HG03460 (cell line): ENCODE results near the gene ZNF433.
"Not testable (repeated sequence)": the region's sequence is repeated elsewhere in the genome, so short reads cannot be mapped to it uniquely, and the experiment has no call there.

Experiments used
- ATAC-seq: cut with Tn5 transposase; IDR thresholded peaks from one replicate; pipeline ENCODE4 v1.9.1; 2021; ENCODE audit not compliant: unreplicated experiment

ZNF433 gene

DNA sequence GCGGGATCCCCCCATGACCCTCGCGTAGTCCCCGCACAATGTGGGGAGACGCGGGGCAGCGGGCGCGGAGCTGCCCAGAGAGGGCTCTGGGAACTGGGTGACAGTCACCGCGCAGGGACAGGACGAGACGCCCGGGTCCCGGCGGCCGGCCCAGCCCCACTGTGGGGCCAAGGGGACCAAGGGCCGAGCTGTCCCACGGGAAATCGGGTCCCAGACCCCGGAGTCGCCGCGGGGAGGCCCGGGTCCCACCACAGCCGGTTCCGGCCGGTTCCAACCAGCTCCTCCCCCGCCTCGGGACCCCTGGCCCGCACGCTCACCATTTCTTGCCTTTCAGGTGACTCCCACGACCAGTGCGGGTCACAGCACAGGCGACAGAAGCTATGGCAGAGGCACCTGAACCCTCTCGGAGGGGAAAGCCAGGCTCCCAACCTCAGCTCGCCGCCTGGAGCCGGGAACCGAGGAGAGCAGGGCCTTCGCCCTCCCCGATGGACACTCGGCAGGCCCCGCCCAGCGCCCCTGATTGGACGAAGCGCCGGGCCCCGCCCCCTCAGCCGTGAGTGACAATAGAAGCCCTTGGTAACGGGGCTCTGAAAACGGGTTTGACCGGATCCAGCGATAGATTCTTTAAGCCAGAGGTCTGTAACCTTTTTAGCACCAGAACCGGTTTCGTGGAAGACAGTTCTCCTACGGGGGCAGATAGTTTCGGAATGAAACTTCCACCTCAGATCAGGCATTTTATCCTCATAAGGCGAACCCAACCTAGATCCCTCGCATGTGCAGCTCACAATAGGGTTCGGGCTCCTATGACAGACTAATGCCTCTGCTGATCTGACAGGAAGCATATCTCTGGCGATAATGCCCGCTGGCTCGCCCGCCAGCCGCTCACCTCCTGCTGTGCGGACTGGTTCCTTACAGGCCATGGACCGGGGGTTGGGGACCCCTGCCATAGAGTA lies at the start of gene ZNF433:
TSS of gene ZNF433 (minus strand) at position 460 of the 953 bp plus-strand sequence. CDS start at position 320, 140 bp downstream.
- ATAC-seq = peak; percentile 90

DNA sequence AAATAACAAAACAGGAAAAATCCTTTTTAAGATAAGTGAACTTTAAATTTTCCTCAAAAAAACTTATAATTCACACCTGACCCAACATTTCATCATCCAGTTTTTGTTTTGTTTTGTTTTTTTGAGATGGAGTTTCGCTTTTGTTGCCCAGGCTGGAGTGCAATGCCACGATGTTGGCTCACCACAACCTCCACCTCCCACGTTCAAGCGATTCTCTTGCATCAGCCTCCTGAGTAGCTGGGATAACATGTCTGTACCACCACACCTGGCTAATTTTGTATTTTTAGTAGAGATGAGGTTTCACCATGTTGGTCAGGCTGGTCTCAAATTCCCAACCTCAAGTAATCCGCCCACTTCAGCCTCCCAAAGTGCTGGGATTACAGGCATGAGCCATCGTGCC lies 47.9 kb upstream of the ZNF433 start:
- not testable (repeated sequence) for ATAC-seq

DNA sequence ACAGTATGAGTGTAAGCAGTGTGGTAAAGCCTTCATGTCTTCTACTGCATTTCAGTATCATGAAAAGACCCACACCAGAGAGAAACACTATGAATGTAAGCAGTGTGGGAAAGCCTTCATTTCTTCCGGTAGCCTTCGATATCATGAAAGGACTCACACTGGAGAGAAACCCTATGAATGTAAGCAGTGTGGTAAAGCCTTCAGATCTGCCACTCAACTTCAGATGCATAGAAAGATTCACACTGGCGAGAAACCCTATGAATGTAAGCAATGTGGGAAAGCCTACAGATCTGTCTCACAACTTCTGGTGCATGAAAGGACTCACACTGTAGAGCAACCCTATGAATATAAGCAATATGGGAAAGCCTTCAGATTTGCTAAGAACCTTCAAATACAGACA lies 41.9 kb upstream of the ZNF433 start:
- no peak for ATAC-seq

DNA sequence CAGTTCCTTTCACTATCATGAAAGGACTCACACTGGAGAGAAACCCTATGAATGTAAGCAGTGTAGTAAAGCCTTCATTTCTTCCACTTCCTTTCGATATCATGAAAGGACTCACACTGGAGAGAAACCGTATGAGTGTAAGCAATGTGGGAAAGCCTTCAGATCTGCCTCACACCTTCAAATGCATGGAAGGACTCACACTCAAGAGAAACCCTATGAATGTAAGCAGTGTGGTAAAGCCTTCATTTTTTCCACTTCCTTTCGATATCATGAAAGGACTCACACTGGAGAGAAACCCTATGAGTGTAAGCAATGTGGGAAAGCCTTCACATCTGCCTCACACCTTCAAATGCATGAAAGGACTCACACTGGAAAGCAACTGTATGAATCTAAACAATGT lies 40.9 kb upstream of the ZNF433 start:
- not testable (repeated sequence) for ATAC-seq

DNA sequence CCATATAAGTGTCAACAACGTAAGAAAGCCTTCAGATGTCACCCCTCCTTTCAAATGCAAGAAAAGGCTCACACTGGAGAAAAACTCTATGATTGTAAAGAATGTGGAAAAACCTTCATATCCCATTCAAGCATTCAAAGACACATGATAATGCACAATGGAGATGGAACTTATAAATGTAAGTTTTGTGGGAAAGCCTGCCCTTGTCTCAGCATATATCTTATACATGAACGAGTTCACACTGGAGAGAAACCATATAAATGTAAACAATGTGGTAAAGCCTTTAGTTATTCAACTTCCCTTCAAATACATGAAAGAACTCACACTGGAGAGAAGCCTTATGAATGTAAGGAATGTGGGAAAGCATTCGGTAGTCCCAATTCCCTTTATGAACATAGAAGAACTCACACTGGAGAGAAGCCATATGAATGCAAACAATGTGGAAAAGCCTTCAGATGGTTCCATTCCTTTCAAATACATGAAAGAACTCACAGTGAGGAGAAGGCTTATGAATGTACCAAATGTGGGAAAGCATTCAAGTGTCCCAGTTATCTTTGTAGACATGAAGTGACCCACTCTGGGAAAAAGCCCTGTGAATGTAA lies 40.2 kb upstream of the ZNF433 start:
- ATAC-seq = no peak

DNA sequence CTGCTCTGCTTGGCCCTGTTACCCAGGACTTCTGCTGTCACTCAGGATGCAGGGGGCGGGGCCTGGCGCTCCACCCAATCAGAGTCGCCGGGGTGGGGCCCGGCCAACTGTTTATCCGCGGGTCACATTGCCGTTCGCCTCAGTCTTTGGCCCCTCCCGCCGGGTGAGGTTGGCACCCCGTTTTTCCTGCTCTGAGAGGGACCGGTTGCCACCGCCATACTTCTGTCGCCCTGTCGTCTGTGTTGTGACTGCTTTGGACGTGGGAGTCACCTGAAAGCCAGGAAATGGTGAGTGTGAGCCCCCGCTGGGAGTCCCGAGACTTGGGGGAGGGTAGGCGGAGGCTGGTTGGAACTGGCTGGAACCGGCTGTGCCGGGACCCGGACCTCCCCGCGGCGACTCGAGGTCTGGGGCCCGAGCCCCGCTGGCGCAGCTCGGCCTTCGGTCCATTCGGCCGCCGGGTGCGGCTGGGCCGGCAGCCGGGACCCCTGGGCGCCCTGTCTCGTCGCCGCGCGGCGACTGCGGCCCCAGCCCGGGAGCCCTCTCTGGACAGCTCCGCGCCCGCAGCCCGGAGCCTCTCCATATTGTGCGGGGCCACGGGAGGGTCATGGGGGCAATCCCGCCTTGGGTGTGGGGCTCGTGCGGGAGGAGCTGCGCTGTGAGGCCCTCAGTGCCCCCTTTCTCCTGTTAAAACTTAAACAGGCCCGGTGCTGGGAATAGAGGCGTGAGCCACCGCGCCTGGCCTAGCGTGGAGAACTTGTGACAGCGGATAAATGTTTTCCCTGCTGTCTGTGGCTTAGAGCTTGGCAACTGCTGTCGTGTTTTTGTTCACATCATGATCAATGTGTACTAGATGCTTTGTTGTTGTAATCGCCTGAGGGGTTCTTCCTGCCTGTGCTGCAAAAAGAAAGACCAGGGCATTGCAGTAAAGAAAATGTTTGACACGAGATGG lies 29.4 kb upstream of the ZNF433 start, which contains the start of gene ZNF844:
TSS of gene ZNF844 (plus strand) at position 142 of the 949 bp plus-strand sequence. CDS start at position 285, 143 bp downstream.
- peak; percentile 81 for ATAC-seq

DNA sequence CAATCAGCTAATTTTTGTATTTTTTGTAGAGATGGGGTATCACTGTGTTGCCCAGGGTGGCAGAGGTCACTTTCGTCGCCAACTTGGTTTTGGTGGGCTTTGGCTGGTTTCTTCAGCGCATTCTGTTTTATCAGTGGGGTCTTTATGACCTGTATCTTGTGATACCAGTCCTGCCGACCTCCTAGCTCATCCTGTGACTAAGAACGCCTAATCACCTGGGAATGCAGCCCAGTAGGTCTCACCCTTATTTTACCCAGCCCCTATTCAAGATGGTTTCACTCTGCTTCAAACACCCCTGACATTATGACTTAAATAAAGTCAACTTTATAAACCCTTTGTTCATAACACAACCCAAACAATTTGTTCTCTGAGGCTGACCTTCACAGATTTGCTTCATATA lies 20.3 kb upstream of the ZNF433 start:
- no peak for ATAC-seq

DNA sequence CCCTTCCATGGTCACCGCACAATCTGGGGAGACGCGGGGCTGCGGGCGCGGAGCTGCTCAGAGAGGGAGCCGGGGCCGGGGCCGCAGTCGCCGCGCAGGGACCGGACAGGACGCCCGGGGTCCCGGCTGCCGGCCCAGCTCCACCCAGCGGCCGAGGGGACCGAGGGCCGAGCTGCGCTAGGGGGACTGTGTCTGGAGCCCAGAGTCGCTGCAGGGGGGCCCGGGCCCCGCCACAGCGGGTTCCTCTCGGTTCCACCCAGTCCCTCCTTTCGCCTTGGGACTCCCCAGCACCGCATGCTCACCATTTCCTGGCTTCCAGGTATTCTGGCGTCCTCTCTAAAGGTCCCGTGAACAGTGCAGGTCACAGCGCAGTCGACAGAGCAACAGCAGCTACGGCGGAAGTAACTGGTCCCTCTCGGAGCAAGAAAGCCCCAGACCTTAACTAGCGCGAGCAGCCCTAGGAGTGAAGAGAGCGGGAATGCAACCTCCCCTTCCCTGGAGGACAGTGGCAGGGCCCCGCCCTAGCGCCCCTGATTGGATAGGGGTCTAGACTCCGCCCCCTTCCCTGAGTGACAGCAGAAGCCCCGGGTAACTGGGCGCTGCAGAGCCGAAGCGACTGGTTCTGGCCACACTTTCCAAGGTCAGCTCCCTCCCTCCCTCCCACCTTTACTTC lies 17.2 kb upstream of the ZNF433 start, which contains the start of gene ZNF878:
TSS of gene ZNF878 (minus strand) at position 465 of the 673 bp plus-strand sequence. CDS start at position 305, 160 bp downstream.
- peak; percentile 73 for ATAC-seq

DNA sequence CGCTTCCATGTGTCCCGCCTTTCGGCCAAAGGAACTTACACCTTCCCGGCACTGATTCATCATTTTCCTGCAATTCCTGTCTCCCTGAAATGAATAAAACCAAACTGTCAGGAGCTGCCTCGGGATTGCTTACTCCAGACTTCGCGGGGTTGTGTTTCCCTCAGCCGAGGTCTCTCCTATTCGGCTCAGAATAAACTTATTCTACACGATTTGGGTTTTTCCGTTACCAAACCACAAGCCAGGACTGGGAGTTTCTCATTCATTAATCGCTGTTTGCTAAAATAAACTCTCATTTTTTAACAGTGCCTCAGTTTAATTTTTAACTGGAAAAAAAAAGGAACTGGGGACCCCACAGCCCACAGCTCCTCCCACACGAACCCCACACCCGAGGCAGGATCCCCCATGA lies 16.6 kb upstream of the ZNF433 start:
- peak; percentile 17 for ATAC-seq

DNA sequence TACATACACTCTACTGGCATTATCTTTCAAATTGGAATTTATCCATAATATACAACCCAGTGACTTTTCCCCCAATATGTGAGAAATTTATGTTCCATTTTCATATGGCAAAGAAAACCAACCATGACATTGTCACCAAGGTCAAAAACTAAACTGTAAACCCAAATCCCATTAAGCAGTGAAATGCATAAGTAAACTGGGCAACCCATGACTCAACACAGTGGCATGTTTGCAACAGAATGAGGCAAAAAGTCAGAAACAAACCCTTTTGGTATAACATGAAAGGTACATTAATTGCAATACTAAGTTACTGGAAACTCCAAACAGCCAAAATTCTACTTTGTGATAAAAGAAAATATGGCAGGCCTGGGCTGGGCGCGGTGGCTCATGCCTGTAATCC lies 12.4 kb upstream of the ZNF433 start:
- ATAC-seq = no peak

DNA sequence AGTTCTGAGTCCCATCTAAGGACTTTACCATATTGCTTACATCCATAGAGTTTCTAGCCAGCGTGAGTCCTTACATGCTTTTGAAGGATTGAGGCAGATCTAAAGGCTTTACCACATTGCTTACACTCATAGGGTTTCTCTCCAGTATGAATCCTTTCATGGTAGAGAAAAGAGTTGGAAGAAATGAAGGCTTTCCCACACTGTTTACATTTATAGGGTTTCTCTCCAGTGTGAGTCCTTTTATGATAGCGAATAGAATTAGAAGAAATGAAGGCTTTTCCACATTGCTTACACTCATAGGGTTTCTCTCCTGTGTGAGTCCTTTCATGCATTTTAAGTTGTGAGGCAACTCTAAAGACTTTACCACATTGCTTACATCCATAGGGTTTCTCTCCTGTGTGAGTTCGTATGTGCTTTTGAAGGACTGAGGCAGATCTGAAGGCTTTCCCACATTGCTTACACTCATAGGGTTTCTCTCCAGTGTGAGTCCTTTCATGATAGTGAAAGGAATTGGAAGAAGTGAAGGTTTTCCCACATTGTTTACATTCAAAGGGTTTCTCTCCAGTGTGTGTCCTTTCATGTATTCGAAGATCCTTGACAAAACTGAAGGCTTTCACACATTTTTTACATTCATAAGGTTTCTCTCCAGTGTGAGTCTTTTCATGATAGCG lies 8.4 kb upstream of the ZNF433 start:
- ATAC-seq = no peak

DNA sequence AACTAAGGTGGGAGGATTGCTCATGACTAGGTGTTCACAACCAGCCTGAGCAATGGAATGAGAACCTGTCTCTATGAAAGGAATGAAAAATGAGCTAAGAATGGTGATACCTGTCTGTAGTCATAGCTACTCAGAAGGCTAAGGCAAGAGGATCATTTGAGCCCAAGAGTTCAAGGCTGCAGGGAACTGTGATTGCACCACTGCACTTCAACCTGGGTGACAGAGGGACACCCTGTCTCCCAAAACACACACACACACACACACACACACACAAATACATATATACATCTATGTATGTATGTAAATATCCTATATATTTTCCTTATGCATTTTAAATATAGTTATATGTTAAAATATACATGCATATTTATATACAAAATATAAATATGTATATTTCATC lies 7.4 kb upstream of the ZNF433 start:
- no peak for ATAC-seq

DNA sequence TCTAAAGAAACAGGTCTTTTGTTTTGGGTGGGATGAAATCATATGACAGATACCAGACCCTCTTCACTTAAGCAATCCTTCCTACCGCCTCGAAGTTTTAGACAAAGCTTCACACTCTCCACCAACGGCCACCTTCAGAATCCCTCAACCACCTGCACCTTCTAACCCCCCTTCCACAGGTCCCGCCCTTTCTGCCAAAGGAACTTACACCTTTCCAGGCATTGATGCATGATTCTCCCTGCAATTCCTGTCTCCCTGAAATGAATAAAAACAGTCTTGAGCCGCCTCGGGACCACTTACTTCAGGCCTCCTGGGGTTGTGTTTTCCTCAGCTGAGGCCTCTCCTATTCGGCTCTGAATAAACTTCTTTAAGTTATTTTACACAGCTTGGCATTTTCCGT lies 859 bp downstream of the ZNF433 start:
- no peak for ATAC-seq

DNA sequence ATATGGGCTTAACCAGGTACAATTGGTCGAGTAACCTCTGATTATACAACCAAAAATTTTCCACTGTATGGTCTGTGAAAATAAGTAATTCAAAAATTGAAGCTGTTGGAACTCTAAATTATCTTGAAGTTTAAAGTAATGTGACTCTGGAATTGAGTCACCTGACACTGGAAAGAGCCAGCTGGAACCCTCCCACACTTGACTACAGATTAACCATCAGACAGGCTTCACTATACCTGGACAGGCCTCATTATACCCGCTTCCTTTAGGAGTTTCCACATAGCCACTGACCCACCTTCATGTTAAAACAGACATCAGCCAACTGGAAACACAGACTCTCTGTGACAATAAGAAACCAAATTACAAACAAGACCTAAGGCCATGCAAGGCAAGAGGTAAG lies 1.3 kb downstream of the ZNF433 start:
- no peak for ATAC-seq

DNA sequence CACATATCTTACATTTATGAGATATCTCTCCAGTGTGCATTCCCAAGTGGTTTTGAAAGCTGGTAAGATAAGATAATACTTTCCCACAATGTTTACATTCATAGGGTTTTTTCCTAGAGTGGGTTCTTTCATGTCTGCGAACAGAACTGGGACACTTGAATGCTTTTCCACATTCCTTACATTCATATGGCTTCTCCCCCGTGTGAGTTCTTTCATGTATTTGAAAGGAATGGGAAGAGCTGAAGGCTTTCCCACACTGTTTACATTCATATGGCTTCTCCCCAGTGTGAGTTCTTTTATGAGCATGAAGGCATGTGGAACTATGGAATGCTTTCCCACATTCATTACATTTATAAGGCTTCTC lies 19.7 kb downstream of the ZNF433 start:
- no peak for ATAC-seq

DNA sequence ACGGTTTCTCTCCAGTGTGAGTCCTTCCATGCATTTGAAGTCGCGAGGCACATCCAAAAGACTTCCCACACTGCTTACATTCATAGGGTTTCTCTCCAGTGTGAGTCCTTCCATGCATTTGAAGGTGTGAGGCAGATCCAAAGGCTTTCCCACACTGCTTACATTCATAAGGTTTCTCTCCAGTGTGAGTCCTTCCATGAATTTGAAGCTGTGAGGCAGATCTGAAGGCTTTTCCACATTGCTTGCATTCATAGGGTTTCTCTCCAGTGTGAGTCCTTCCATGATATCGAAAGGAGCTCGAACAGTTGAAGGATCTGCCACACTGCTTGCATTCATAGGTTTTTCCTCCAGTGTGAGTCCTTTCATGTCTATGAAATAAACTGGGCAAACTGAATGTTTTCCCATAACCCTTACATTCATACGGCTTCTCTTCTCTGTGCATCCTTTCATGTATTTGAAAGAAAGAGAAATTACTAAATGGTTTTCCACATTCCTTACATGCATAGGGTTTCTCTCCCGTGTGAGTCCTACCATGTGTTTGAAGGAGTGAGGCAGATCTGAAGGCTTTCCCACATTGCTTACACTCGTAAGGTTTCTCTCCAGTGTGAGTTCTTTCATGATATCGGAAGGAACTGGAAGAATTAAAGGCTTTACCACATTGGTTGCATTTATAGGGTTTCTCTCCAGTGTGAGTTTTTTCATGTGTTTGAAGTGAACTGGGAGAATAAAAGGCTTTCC lies 20.3 kb downstream of the ZNF433 start:
- no peak for ATAC-seq

DNA sequence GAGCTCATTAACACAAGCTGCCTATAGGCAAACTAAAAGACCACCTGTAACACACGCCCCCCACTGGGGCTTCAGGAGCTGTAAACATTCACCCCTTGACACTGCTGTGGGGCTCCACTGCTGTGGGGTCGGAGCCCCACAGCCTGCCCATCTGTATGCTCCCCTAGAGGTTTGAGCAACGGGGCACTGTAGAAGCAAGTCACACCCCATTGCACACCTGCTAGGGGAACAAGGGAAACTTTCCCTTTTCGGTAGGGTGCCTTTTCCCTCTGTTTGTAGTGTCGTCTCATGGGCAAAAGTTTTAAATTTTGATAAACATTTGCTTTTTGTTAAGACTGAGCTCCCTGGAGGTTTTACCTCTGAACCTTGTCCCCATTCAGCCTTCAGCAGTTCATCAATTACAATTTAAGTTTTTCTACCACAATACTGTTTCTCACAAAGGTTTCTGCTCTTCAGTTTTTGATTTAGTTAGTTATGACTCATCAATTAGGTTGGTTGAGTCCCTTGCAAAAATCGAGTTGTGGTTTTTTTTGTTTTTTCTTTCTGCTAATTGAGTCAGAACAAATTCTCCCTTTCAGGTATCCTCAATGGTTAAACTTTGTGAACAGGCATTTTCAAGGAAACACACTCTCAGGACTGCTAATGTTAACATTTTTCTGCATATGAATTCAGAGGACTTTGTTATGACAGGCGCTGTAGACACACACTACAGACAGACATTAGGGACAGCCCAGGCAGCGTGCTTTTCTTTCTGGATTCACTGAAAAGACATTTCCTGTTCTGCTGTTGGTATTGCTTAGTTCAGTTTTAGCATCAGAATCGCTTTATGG lies 35.1 kb downstream of the ZNF433 start:
- peak; percentile 59 for ATAC-seq

DNA sequence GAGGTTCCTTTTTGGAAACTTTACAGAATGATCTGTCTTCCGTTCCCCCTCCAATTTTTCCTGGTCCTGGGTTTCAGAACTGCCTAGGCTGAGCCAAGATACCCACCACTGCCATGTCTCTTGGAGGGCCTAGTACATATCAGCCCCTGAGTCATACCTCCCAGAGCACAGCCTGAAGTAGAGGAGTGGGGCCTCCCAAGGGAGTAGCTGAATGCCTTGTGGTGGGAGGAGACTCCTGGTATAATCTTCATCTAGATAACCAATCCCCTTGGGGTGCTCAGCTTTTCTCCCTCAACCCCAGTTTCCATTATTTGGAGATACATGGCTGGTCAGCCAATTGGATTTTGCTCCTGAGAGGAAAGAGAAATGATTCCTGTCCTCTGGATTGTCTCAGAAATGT lies 40.3 kb downstream of the ZNF433 start:
- ATAC-seq = no peak
